SH-SY5Y (cell line): ENCODE data around the gene TSC22D1.

ENCODE experiments used
- GATA2 ChIP-seq: IDR thresholded peaks from 2 replicates; pipeline ENCODE4 v1.6.1; 2011; ENCODE audit warnings: mild to moderate bottlenecking, low read depth, low read length
- GATA3 ChIP-seq: IDR thresholded peaks from 2 replicates; pipeline ENCODE4 v1.6.1; 2011; ENCODE audit warnings: low read depth, mild to moderate bottlenecking, low read length, moderate library complexity

GRCh38 chr13:44412346-44412935 is 163.7 kb downstream of the TSC22D1 start:
- TF ChIP-seq GATA2 (no peak), GATA3 (no peak)
